GM21723 (cell line): ENCODE measurements around the gene DKK3.
A peak's percentile ranks its signal among the peaks of the same experiment; 100 is the strongest.

Experiments
- ATAC-seq: cut with Tn5 transposase; IDR thresholded peaks from one replicate; pipeline ENCODE4 v1.9.1; 2021; ENCODE audit warnings: mild to moderate bottlenecking, moderate library complexity; ENCODE audit not compliant: unreplicated experiment

Gene DKK3

GRCh38 chr11:12005476-12005875 is 3.0 kb downstream of the DKK3 start:
- ATAC-seq = no peak

- ATAC-seq = no peak
Observed at GRCh38 chr11:12005061-12005460, 3.4 kb downstream of the DKK3 start.

GRCh38 chr11:12003815-12004214 is 4.6 kb downstream of the DKK3 start:
- no peak for ATAC-seq

DNA sequence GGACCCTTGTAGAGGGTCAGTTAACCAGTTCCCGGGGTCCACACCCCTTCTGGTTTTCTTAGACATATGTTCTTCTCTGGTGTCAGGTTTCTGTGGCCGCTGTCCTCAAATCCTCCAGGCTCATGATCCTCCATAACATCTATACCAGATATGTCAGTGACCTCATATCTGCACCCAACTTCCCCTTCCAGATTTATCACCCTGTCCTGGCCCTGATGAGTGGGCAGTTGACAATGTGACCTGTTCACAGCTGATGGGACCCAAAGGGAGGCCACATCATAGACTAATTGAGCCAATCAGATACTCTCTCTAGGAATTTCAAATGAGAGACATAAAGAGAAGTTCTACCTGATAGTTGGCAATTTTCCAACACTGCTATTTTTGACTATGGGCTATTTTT is 5.1 kb downstream of the DKK3 start:
- ATAC-seq = no peak

GRCh38 chr11:12001186-12001585 is 7.2 kb downstream of the DKK3 start:
- no peak for ATAC-seq

DNA sequence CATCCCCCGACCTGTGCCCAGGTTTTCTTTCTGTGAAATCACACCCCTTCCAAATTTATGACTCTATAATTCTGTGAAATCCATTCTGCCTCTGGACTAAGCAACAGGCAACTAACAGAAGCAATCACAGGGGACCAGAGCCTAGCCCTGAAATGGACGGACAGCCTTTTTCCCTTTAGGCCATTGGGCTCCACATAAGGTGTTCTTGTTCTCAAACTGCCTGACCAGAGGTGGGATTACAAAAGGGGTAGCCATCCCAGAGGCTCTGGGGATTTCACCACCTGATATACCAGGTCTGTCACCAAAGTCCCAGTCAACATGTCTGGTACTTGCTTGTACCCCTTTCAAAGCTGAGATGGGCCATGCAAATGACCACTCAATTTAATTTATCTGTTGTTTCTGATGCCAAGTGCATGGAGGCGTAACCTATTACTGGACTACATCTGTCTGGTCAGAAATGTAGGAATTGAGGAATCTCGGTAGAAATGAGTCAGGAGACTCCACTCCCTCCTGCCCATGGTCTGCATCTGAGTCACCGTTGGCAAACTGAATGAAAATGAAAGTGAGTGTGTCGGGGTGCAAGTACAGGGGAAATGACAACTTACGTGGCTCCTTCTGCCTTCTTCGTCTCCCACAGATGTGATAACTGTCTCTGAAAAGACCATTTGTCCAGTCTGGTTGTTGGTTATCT is 10.2 kb downstream of the DKK3 start:
- peak; percentile 57 for ATAC-seq

GRCh38 chr11:11997049-11997322 is 11.4 kb downstream of the DKK3 start:
- no peak for ATAC-seq

DNA sequence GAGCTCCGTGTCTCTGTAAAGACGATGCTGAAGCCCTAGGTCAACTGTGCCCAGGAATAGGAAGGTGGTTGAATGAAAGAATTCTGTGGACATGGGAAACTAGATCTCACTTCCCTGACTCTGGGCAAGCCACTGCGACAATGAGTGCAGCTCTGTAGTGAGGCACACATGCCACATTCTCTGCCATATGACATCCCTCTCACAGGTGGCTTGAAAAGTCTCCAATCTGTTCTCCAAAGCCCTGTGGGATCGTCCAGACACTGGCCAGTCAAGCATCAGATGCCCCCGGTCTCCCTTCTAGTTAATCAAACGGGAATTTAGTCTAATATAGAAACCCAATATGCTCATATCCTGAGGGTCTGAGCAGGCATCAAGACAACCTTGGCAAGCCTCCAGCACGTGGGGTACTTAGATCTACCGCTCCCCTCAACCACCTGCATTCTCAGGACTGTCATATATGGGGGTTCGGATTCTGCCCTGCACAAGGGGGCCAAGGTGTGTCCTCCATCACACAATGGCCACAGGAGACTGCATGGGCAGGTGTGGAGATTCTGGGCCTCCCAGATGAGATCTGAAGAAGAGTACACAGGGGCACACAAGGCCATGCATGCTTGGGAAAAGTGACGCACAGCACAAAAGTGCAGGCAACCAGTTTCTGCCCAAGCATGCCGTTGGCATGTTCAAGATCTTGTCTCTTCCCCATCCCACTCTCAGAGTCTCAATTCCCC is 11.9 kb downstream of the DKK3 start:
- ATAC-seq = no peak

DNA sequence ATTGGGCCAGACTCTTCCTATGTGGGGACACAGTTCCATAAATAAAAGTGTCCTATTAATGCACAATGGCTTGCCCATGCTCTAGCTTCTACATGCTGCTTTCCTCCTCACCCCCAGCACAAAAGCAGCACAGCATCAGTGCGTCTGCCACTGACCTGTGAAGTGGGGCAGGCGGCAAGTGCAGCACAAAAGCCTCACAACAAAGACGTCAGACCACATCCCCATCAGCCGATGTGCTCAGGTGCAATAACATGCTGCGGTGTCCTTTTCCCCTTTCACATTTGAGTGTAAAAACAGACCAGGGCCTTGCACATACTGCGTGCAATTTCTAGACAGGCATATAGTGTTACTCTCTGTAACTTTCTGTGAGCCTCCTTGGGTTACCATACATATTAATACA is 12.8 kb downstream of the DKK3 start:
- ATAC-seq = no peak

GRCh38 chr11:11993839-11994238 is 14.6 kb downstream of the DKK3 start:
- no peak for ATAC-seq

DNA sequence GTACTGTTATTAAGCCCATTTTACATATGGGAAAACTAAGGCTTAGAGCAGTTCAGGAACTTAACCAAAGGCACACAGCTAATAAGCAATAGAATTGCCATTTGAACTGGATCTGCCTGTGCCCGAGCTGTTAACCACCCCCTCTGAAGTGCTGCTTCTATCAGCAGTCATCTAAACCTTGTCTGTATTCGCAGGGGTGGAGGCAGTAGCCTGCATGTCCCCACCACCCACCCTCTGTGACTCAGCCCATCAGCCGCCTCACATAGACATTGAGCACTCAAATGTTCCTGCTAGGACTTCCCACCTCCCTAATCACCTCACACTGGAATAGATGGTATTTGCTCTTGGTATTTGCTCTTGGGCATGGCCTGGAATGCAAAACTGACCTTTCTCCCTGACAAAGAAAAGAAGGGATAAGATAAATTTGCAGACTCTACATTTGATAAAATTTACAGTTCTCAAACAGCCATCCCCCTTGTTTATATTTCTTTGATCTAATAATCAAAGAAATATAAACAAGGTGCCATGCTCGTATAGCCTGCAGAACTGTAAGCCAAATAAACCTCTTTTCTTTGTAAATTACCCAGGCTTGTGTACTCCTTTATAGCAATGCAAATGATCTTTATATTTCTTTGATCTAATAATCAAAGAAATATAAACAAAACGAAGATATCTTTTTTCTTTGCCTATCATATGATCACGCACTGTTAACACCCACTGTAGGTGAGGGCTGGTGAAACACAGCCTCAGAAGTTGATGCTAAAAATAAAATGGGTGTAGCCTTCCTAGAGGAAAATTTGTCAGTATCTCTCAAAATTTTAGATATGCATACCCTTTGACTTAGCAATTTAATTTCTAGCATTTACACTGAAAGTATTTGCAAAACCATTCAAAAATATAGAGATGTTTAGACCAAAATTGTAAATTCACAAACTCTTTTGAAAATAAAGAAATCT is 15.9 kb downstream of the DKK3 start:
- no peak for ATAC-seq

DNA sequence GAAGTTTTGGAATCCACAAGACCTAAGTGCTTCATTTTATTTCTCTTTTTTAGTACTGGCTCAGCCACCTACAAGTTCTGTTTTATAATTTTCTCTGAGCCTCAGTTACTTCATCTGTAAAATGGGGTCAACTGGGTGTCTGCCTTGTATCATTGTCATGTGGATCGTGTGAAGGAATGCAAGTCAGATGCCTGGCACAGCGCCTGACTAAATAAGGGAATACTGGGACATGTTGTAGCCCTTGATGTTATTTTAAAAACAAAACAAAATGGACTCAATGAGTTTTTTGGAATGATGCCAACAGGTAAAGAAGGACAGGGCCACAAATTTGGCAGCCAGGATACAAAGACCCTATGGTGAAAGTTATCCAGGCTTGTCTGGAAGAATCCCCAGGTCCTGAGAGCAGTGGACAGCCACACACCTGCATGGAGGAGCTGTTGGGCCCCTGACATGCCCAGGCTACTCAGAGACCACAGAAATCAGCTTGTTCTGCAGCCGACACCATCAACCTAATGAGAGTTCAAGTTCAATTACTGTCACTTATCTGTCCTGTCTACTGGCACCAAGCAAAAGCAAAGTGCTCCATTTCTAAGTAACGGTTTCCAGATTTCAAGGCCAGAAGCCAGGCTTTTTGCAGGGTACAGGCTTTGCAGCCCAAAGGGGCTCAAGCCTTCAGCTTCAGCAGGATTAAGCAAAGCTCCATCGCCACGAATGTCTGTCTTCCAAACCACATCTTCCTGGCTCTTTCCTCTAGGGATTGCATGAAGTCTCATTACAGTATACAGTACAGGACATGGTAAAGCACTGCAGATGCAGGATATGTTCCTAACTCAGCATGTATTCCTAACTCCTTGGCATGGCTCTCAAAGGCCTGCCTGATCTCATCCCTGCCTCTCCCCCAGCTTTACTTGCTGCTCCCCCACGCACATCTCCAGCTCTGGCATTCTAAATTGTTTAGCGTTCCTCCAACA is 18.4 kb downstream of the DKK3 start:
- ATAC-seq = no peak

DNA sequence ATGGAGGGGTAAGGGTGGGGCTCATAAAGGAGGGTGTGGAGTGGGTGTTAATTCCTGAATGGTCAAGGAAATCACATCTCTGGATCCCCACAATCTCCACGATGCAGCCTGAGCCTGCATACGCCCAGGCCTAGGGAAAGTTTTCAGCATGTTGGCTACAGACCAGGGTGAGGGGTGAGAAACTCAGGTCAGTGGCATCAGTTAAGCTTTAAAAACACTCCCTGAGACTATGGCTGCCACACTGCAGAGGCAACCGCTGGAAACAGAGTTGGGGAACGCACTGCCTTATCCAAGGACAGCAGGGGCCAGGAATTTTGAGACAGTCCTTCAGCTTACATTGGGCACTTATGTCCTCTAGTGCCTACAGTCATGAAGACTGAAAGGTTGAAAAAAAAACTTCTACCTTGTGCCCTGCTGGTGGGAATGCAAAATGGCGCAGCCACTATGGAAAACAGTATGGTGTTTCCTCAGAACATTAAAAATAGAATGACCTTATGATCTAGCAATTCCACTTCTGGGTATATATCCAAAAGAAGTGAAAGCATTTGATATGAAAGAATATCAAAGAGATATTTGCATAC is 19.7 kb downstream of the DKK3 start:
- no peak for ATAC-seq

GRCh38 chr11:11988099-11988651 is 20.3 kb downstream of the DKK3 start:
- ATAC-seq = no peak

DNA sequence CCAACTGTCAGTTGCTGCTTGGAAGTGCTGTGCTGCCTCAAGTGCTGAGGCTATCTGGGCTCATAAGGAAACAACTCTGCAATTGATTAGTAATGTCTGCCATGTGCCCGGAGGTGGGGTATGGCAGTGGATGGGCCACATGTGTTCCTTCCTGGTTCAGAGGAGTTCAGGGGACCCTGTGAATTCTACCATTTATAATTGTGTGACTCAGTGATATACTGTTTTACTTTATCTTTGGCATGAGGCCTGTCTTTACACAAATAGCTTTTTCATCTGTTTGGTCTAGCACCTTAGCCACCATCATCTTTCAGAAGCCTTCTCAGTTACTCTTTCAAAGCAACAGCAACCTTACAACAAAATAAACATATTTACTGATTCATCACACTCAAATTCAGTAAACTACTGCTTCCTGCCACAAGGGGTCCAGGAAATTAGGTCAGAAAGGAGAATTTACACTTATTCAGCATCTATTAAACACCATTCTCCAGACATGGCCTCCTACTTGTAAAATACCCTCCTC is 20.9 kb downstream of the DKK3 start:
- no peak for ATAC-seq

GRCh38 chr11:11985954-11986949 is 22.2 kb downstream of the DKK3 start:
- ATAC-seq = no peak

GRCh38 chr11:11985016-11985715 is 23.3 kb downstream of the DKK3 start:
- no peak for ATAC-seq

- no peak for ATAC-seq
Observed at GRCh38 chr11:11984563-11984962, 23.9 kb downstream of the DKK3 start.
